Transverse colon (tissue), 3 donors: Measurements from ENCODE around the gene WDR5B.

Experiments used
- POLR2A ChIP-seq: fragments of 450-650 bp; IDR thresholded peaks from one replicate; pipeline ENCODE4 v1.6.1; 2016; ENCODE audit warnings: antibody characterized with exemption, mild to moderate bottlenecking, moderate library complexity
- TF ChIP-seq, protein P1 (sequence below), 5 experiments: fragments of 200-600 bp in 3 of 5; fragments of 450-650 bp in 2 of 5; sonication (generic) in 3 of 5; IDR thresholded peaks; 1 replicate in 2 of 5; 2 replicates in 3 of 5; pipeline ENCODE4 v1.5.1; 2016 to 2017; ENCODE audit warnings: antibody characterized with exemption in 5 of 5, inconsistent platforms in 3 of 5, mild to moderate bottlenecking in 2 of 5, moderate library complexity in 1 of 5

- TF ChIP-seq, protein P1, sequence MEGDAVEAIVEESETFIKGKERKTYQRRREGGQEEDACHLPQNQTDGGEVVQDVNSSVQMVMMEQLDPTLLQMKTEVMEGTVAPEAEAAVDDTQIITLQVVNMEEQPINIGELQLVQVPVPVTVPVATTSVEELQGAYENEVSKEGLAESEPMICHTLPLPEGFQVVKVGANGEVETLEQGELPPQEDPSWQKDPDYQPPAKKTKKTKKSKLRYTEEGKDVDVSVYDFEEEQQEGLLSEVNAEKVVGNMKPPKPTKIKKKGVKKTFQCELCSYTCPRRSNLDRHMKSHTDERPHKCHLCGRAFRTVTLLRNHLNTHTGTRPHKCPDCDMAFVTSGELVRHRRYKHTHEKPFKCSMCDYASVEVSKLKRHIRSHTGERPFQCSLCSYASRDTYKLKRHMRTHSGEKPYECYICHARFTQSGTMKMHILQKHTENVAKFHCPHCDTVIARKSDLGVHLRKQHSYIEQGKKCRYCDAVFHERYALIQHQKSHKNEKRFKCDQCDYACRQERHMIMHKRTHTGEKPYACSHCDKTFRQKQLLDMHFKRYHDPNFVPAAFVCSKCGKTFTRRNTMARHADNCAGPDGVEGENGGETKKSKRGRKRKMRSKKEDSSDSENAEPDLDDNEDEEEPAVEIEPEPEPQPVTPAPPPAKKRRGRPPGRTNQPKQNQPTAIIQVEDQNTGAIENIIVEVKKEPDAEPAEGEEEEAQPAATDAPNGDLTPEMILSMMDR (IDR thresholded peaks at IDR 0.05), result no peak
- TF ChIP-seq POLR2A, result no peak
Observed at GRCh38 chr3:122390665-122391064, 25.2 kb downstream of the WDR5B start.
